ENCODE results near the gene RANBP17.

GRCh38 chr5:171055875-171056454, 194.1 kb downstream of the RANBP17 start:
- TF ChIP-seq CTCF (IDR thresholded peaks at IDR 0.05; ENCODE audit: poor library complexity, severe bottlenecking) (no peak), EZH2 (IDR thresholded peaks at IDR 0.05; ENCODE audit: borderline replicate concordance, insufficient read depth, low read length, poor library complexity, severe bottlenecking) (no peak), TAF1 (IDR thresholded peaks at IDR 0.05; ENCODE audit: low read depth) (no peak), SMC3 (conservative IDR thresholded peaks at IDR 0.05; ENCODE audit: poor library complexity) (no peak)
